Uterus (tissue), 2 donors: ENCODE results near the gene PRDM11.

ENCODE experiments used
- CTCF ChIP-seq, 4 experiments: fragments of 200-600 bp in 2 of 4; fragments of 450-650 bp in 2 of 4; sonication (generic) in 2 of 4; IDR thresholded peaks; one replicate each; pipeline ENCODE4 v1.5.1; 2016 to 2019; ENCODE audit warnings: antibody characterized with exemption in 4 of 4, mild to moderate bottlenecking in 2 of 4, moderate library complexity in 1 of 4
- POLR2A ChIP-seq, 2 donors: fragments of 450-650 bp; IDR thresholded peaks; one replicate each; pipeline ENCODE4 v1.6.1; 2016; ENCODE audit warnings: antibody characterized with exemption in 2 of 2, mild to moderate bottlenecking in 1 of 2, moderate library complexity in 1 of 2

- TF ChIP-seq CTCF (IDR thresholded peaks at IDR 0.05) (no peak), POLR2A (IDR thresholded peaks at IDR 0.05) (no peak)
Observed at GRCh38 chr11:45246241-45246640, 99.8 kb downstream of the PRDM11 start.
